ENCODE data around the gene IKZF5. TPM values are rescaled to one million over a fixed set of nuclear protein-coding genes. Genes with fewer than 3 reads are reported as not detected.

Gene IKZF5
- polyA plus RNA-seq, 1 experiment = 4.9 TPM

GRCh38 chr10:122992031-122992585 lies 16.5 kb downstream of the IKZF5 start:
- CTCF ChIA-PET = interaction anchor here (0.6 to 3.7 kb wide), 3 partner anchors 9 to 16 kb away, joined by 3 to 22 read pairs (median 4); partner anchors contain the start of gene PSTK
- Histone ChIP-seq H3K36me3 (ENCODE audit: control insufficient read depth, insufficient read depth, low read length) (peaks cover 7% of the 10 kb centered on the region), H3K4me3 (ENCODE audit: low read depth, low read length) (no peak overlapping the region), H3K27me3 (ENCODE audit: control insufficient read depth, insufficient read depth, low read length) (no peaks in the 10 kb centered on the region)
- TF ChIP-seq CTCF (IDR thresholded peaks at IDR 0.05; ENCODE audit: insufficient read depth, low read depth, low read length) = no peak
- POLR2A ChIA-PET = no interaction called here
- DNase-seq (ENCODE audit: low read depth) = no peak

GRCh38 chr10:122990278-122990677 lies 18.3 kb downstream of the IKZF5 start:
- H3K4me3 ChIP-seq (ENCODE audit: low read depth, low read length) = no peak overlapping the region
- DNase-seq (ENCODE audit: low read depth) = no peak
- ChIA-PET POLR2A (no interaction called here), CTCF (interaction anchor here (0.7 to 3.7 kb wide), 3 partner anchors 9 to 115 kb away, joined by 3 to 22 read pairs (median 5); partner anchors contain the start of gene PSTK)
- TF ChIP-seq CTCF (IDR thresholded peaks at IDR 0.05; ENCODE audit: insufficient read depth, low read depth, low read length) = no peak
- H3K27me3 ChIP-seq (ENCODE audit: control insufficient read depth, insufficient read depth, low read length) = no peaks in the 10 kb centered on the region
- H3K36me3 ChIP-seq (ENCODE audit: control insufficient read depth, insufficient read depth, low read length) = peaks cover 4% of the 10 kb centered on the region

- Histone ChIP-seq H3K27me3 (ENCODE audit: control insufficient read depth, insufficient read depth, low read length) (no peaks in the 10 kb centered on the region), H3K36me3 (ENCODE audit: control insufficient read depth, insufficient read depth, low read length) (no peaks in the 10 kb centered on the region; the same call in 1 of the 2 replicates), H3K4me3 (ENCODE audit: low read depth, low read length) (no peak overlapping the region)
- no peak for DNase-seq (ENCODE audit: low read depth)
- TF ChIP-seq CTCF (IDR thresholded peaks at IDR 0.05; ENCODE audit: insufficient read depth, low read depth, low read length) = no peak
- ChIA-PET CTCF (interaction anchor here (3.7 kb wide), 1 partner anchor 7 kb away, joined by 22 read pairs; the partner anchor contains the start of gene PSTK), POLR2A (no interaction called here)
Measured at GRCh38 chr10:122988501-122988900, 20.1 kb downstream of the IKZF5 start.

- ChIA-PET CTCF (no interaction called here), POLR2A (no interaction called here)
- no peak for TF ChIP-seq CTCF (IDR thresholded peaks at IDR 0.05; ENCODE audit: insufficient read depth, low read depth, low read length)
- no peak for DNase-seq (ENCODE audit: low read depth)
- Histone ChIP-seq H3K36me3 (ENCODE audit: control insufficient read depth, insufficient read depth, low read length) (no peaks in the 10 kb centered on the region; the same call in 1 of the 2 replicates), H3K27me3 (ENCODE audit: control insufficient read depth, insufficient read depth, low read length) (no peaks in the 10 kb centered on the region), H3K4me3 (ENCODE audit: low read depth, low read length) (no peak overlapping the region)
Measured at GRCh38 chr10:122986335-122986734, 22.3 kb downstream of the IKZF5 start.

GRCh38 chr10:122984708-122985107 lies 23.9 kb downstream of the IKZF5 start:
- H3K4me3 ChIP-seq (ENCODE audit: low read depth, low read length) = no peak overlapping the region
- no peaks in the 10 kb centered on the region; the same call in 1 of the 2 replicates for H3K36me3 ChIP-seq (ENCODE audit: control insufficient read depth, insufficient read depth, low read length)
- CTCF ChIA-PET = interaction anchor here (1.2 kb wide), 1 partner anchor 9 kb away, joined by 3 read pairs; no protein-coding TSS in a partner anchor
- H3K27me3 ChIP-seq (ENCODE audit: control insufficient read depth, insufficient read depth, low read length) = no peaks in the 10 kb centered on the region
- no peak for DNase-seq (ENCODE audit: low read depth)
- POLR2A ChIA-PET = no interaction called here
- TF ChIP-seq CTCF (IDR thresholded peaks at IDR 0.05; ENCODE audit: insufficient read depth, low read depth, low read length) = no peak
